Measurements from ENCODE around the gene LHPP.

The LHPP gene, protein sequence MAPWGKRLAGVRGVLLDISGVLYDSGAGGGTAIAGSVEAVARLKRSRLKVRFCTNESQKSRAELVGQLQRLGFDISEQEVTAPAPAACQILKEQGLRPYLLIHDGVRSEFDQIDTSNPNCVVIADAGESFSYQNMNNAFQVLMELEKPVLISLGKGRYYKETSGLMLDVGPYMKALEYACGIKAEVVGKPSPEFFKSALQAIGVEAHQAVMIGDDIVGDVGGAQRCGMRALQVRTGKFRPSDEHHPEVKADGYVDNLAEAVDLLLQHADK
- total RNA-seq: 1.8 to 13.4 (median 6.0) reads per million in 9 experiments

DNA sequence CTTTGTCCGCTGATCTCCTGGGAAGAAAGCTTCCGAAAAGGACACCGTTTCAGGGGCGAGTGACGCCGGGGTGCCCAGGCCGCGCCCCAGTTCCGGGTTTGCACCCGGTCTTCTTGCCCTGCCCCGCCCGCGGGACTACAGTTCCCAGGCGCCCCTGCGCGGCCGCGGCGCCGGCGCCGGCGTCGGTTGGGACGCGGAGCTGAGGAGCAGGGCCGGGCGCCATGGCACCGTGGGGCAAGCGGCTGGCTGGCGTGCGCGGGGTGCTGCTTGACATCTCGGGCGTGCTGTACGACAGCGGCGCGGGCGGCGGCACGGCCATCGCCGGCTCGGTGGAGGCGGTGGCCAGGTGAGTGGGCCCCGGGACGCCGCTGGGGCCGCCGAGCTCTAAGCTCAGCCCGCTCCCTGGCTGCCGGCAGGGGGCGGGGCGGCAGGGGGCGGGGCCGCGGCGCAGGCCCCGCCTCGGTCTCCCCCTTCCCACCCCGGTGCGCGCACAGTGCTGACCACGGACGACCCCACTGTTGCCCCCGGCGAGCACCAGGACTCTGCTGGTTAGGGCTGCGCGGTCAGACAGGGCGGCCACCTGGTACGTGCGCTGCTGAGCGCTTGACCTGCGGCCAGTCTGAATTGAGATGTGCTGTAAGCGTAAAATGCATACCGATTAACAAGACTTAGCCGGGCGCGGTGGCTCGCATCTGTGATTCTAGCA lies at the start of gene LHPP:
TSS of gene LHPP (plus strand) at position 182 of the 706 bp plus-strand sequence. CDS start at position 222, 40 bp downstream.
- Mint-ChIP-seq H3K27ac (peak within 1 kb of the TSS; percentile 88 to 90), H3K4me3 (peak within 1 kb of the TSS; percentile 73 to 78), H3K9me3 (peaks cover 0 to 3% of the 10 kb centered on the region in 2 donors), H3K36me3 (ENCODE audit: insufficient read depth) (peaks cover 7% of the 10 kb centered on the region), H3K4me1 (ENCODE audit: low read depth in 2 of 2) (peaks cover 20 to 24% of the 10 kb centered on the region in 2 donors), H3K27me3 (peaks cover 15 to 19% of the 10 kb centered on the region in 2 donors)
- DNase-seq: peak; percentile 82 to 87 (median 85)
- peak; percentile 97 for ATAC-seq (replicated peaks)

DNA sequence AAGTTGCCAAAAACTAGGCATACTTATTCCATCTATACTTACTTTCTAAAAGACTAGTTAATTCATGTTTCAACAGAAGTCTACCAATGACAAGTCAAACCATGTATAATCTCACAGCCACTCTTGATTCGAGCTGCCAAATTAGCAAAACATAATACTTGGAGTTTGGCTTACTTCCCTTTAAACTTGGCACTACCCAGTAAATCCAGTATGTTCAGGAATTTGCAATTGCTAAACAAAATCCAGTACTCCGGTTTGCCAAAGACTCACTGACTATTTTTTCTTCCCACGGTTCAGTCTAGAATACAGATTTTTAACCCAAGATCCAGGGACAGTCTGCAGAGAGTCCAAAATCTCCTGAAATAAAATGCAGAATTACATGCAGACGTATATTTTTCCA lies 47.5 kb upstream of the LHPP start:
- H3K27ac Mint-ChIP-seq: peak overlapping the region in 1 of 2 donors; percentile 13
- no peak overlapping the region for H3K4me3 Mint-ChIP-seq
- ATAC-seq (replicated peaks) (no peak), DNase-seq (no peak)
- H3K36me3 Mint-ChIP-seq (ENCODE audit: insufficient read depth): peaks cover 23% of the 10 kb centered on the region
- no peaks in the 10 kb centered on the region for H3K9me3 Mint-ChIP-seq
- peaks cover 0 to 29% of the 10 kb centered on the region in 2 donors for H3K4me1 Mint-ChIP-seq (ENCODE audit: low read depth in 2 of 2)
- no peaks in the 10 kb centered on the region for H3K27me3 Mint-ChIP-seq

DNA sequence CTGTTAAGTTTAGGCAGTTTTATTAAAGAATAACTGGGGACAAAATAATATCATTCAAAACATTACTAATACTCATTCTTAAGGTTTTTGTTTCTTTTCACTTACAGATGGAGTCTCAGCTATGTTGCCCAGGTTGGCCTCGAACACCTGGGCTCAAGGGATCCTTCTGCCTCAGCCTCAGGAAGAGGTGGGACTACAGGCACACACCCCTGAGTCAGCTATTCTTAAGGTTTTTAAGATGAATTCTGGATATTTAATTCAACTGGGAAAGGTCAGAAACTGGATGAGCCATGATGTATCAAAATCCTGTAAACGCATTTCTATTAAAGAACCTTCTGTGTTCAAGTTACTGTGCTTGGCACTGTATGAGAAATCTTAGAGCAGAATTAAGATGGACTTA lies 46.4 kb upstream of the LHPP start:
- ATAC-seq (replicated peaks): no peak
- Mint-ChIP-seq H3K4me3 (no peak overlapping the region), H3K27me3 (no peaks in the 10 kb centered on the region), H3K9me3 (no peaks in the 10 kb centered on the region), H3K4me1 (ENCODE audit: low read depth in 2 of 2) (peaks cover 3 to 33% of the 10 kb centered on the region in 2 donors), H3K36me3 (ENCODE audit: insufficient read depth) (peaks cover 23% of the 10 kb centered on the region), H3K27ac (no peak overlapping the region)
- DNase-seq: no peak

DNA sequence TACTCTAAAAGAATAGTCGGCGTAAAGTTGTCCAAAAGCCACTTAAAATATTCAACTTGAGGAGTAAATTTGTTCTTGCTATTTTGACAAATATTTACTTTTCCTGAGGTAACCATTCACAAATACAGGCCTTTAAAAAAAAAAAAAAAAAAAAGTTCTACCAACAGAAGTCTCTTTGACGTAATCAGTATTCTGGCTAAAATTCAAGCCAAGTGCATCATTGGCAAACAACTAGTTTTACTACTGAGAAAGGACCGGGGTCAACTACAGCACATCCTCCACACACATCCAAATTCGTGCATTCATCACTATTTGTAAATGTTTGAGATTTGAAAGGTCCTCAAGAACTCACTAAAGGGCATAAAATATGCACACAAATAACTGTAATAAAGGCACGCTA lies 44.9 kb upstream of the LHPP start:
- H3K9me3 Mint-ChIP-seq: no peaks in the 10 kb centered on the region
- peak overlapping the region in 1 of 2 donors; percentile 65 for H3K27ac Mint-ChIP-seq
- H3K4me3 Mint-ChIP-seq: peak overlapping the region; percentile 33 to 79
- DNase-seq (no peak), ATAC-seq (replicated peaks) (no peak)
- H3K4me1 Mint-ChIP-seq (ENCODE audit: low read depth in 2 of 2): peaks cover 3 to 33% of the 10 kb centered on the region in 2 donors
- H3K27me3 Mint-ChIP-seq: peaks cover 0 to 2% of the 10 kb centered on the region in 2 donors
- H3K36me3 Mint-ChIP-seq (ENCODE audit: insufficient read depth): peaks cover 10% of the 10 kb centered on the region

DNA sequence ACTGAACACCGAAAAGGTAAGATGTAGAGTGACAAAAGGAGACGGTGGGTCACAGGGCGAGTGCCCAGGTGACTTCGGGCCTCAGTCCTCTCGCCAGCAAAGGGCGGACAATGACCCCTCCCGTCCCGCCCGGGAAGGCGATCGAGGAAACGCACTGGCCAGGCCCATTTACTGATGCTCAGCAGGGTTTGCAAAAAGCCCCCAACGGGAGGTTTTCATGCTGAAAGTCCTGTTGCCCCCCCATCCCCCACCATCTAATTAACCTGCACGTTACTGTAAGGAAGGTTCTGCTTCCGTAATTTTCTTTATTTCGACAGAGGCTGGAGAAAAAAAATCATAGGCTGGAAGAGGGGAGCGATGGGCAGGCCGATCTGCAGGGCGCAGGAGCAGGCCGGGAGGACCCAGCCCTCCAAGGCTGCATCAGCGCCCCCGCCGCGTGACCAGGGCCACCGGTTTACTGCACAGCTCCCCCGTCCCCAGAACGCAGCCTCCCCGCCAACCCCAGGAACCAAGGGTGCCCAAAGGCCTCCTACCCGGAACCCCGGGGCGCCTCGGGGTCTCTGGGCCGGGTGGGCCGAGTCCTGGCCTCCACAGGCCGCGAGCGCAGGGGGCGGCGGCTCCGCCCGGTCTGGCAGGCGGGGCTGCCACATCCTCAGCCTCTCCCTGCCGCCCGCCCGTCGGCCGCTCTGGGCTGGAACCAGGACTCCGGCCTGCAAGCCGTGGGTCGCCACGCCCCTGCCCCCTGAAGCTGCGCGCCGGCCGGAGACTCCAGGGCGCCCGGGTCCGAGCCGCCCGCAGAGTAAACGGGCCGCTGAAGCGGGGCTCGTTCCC lies 43.5 kb upstream of the LHPP start:
- Mint-ChIP-seq H3K36me3 (ENCODE audit: insufficient read depth) (peaks cover 10% of the 10 kb centered on the region), H3K4me1 (ENCODE audit: low read depth in 2 of 2) (peaks cover 3 to 28% of the 10 kb centered on the region in 2 donors), H3K27ac (peak overlapping the region; percentile 46 to 76), H3K9me3 (no peaks in the 10 kb centered on the region), H3K4me3 (peak overlapping the region; percentile 78 to 79), H3K27me3 (peaks cover 0 to 12% of the 10 kb centered on the region in 2 donors)
- DNase-seq (peak; percentile 30 to 35 (median 33)), ATAC-seq (replicated peaks) (peak; percentile 31)

DNA sequence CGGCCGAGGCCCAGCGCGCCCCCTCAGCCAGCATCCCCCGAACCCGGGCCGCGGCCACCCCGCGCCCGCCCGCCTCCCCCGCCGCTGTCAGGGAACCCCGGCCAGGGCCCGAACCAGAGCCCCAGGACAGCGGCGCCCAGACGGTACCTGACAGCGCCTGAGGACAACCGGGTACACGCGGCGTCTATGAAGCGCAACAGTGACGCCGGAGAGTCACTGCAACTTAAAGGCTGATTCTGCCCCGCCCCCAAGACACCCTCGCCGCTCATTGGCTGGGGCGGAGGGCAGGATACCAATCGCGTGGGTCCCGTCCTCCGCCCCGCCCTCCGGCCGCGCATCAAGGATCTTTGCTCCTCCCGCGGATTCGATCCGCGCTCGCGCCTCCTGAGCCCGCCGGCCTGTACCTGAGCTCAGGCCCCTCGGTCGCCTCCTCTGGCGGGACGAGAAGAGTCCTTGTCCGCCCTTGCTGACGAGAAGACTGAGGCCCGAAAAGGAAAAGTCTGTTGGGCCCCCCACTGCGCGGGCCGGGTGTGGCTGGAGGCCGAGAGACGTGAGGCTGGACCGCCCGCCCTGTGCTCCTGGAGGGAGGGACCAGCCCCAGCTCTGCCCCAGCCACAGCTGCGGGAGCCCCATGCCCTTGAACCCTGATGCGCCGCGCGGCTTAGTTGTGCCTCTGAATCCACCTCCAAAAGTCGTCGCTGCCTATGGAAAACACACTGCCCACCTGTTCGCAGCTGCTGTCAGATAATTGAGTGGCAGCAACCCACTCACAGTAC lies 42.7 kb upstream of the LHPP start, which contains the start of gene OAT:
TSS of gene OAT (minus strand) at position 198 of the 776 bp plus-strand sequence. CDS start 6,752 bp downstream, outside the sequence.
- H3K36me3 Mint-ChIP-seq (ENCODE audit: insufficient read depth): peaks cover 10% of the 10 kb centered on the region
- H3K27me3 Mint-ChIP-seq: peaks cover under 1 to 17% of the 10 kb centered on the region in 2 donors
- ATAC-seq (replicated peaks) (peak; percentile 95), DNase-seq (peak; percentile 95 to 96 (median 95))
- H3K27ac Mint-ChIP-seq: peak within 1 kb of the TSS; percentile 46 to 76
- peak within 1 kb of the TSS; percentile 78 to 79 for H3K4me3 Mint-ChIP-seq
- no peaks in the 10 kb centered on the region for H3K9me3 Mint-ChIP-seq
- H3K4me1 Mint-ChIP-seq (ENCODE audit: low read depth in 2 of 2): peaks cover 3 to 23% of the 10 kb centered on the region in 2 donors

DNA sequence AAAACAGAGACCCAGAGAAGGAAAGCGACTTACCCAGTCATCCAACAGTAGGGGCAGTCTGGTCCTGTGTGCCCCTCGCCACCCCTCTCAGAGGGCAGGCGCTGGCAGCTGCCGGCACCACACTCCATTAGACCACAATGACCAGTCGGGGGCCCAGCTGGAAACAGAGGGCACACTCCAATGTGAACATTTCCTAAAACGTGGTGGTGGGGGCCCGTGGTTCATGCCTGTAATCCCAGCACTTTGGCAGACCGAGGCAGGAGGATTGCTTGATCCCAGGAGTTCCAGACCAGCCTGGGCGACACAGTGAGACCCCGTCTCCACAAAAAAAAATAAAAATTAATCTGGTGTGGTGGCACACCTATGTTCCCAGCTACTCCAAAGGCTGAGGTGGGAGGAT lies 42.0 kb upstream of the LHPP start:
- H3K27ac Mint-ChIP-seq: peak overlapping the region; percentile 46 to 76
- H3K4me3 Mint-ChIP-seq: peak overlapping the region; percentile 78 to 79
- no peaks in the 10 kb centered on the region for H3K9me3 Mint-ChIP-seq
- peaks cover 3 to 23% of the 10 kb centered on the region in 2 donors for H3K4me1 Mint-ChIP-seq (ENCODE audit: low read depth in 2 of 2)
- no peak for DNase-seq
- peaks cover 10% of the 10 kb centered on the region for H3K36me3 Mint-ChIP-seq (ENCODE audit: insufficient read depth)
- peaks cover 6 to 24% of the 10 kb centered on the region in 2 donors for H3K27me3 Mint-ChIP-seq
- ATAC-seq (replicated peaks): no peak

DNA sequence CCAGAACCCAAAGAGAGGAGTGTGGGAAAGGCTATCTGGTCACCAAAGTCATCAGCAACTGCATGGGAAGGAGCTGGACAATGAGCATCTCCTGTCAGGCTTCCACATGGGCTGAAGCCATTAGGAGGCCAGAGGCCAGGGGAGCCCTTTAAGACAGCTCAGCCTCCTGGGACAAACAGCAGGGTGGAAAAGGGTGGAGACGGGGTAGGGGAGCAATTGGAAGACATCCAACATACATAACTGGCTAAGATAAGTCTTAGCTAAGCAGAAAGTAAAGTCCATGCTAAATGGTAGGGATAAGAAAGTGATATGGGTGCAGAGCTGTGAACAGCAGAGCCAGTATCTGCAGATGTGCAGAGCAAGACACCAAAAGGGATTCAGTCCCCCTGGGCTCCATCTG lies 41.4 kb upstream of the LHPP start:
- H3K4me3 Mint-ChIP-seq: no peak overlapping the region
- H3K36me3 Mint-ChIP-seq (ENCODE audit: insufficient read depth): peaks cover 10% of the 10 kb centered on the region
- DNase-seq (no peak), ATAC-seq (replicated peaks) (no peak)
- no peaks in the 10 kb centered on the region for H3K9me3 Mint-ChIP-seq
- peaks cover 3 to 20% of the 10 kb centered on the region in 2 donors for H3K4me1 Mint-ChIP-seq (ENCODE audit: low read depth in 2 of 2)
- H3K27me3 Mint-ChIP-seq: peaks cover 6 to 25% of the 10 kb centered on the region in 2 donors
- no peak overlapping the region for H3K27ac Mint-ChIP-seq

DNA sequence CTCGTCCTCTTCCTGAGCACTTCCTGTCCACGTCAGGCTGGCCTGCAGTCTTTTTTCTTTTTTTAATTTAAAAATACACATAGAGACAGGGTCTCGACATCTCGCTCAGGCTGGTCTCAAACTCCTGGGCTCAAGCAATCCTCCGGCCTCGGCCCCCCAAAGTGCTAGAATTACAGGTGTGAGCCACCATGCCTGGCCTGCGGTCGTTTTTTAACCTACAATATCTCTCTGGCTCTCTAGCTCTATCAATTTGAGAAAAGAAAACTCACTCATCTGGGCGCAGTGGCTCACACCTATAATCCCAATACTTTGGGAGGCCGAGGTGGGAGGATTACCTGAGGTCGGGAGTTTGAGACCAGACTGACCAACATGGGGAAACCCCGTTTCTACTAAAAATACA lies 38.9 kb upstream of the LHPP start:
- ATAC-seq (replicated peaks): no peak
- Mint-ChIP-seq H3K27ac (no peak overlapping the region), H3K27me3 (peaks cover 6 to 43% of the 10 kb centered on the region in 2 donors), H3K4me3 (no peak overlapping the region), H3K36me3 (ENCODE audit: insufficient read depth) (peaks cover 9% of the 10 kb centered on the region), H3K9me3 (no peaks in the 10 kb centered on the region), H3K4me1 (ENCODE audit: low read depth in 2 of 2) (peaks cover 3 to 4% of the 10 kb centered on the region in 2 donors)
- DNase-seq: no peak

DNA sequence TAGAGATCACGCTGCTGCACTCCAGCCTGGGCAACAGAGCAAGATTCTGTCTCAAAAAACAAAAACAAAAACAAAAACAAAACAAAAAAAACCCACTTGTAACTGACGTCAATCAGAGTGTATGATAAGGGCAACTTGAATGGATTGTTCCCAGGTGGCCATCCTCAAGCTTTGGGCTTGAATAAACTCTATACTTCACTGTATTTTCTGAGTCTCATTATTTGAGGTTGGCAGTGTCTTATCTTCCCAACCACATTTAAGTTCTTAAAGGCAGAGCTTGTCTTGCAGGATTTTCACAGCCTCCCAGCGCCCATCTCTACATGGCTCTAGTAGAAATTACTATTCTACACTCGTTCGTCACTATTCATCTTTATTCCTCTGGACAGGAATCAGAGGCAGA lies 37.8 kb upstream of the LHPP start:
- no peak for ATAC-seq (replicated peaks)
- Mint-ChIP-seq H3K4me3 (no peak overlapping the region), H3K36me3 (ENCODE audit: insufficient read depth) (peaks cover 2% of the 10 kb centered on the region), H3K27me3 (peaks cover 16 to 43% of the 10 kb centered on the region in 2 donors), H3K4me1 (ENCODE audit: low read depth in 2 of 2) (peaks cover 3 to 4% of the 10 kb centered on the region in 2 donors), H3K27ac (no peak overlapping the region), H3K9me3 (no peaks in the 10 kb centered on the region)
- no peak for DNase-seq

DNA sequence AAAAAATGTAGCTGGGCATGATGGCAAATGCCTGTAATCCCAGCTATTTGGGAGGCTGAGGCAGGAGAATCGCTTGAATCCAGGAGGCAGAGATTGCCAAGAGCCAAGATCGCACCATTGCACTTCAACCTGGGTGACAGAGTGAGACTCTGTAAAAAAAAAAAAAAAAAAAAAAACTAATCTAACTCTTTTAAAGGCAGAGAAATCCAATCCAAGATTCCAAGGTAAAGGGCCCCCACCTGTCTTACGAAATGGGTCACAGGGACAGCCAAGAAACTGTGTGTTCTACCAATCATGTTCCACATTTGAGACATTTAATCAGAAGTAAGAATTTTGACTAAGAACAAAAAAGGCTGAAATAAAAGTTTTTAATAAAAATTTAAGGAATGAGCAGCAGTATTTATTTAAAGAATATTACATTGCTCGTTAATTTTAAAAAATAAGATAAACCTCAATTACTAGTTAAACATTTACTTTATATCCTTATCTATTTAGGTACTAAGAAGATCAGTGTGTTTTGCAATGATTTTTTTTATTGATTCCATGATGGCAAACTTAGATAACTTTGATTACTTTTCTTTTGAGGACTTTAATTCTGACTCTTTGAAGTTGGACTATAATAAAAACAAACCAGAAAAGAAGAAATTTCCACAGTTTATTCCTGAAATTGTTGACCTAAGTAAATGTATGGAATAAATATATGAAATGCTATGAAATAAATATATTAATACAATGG lies 36.2 kb upstream of the LHPP start:
- ATAC-seq (replicated peaks) (no peak), DNase-seq (no peak)
- Mint-ChIP-seq H3K4me1 (ENCODE audit: low read depth in 2 of 2) (no peaks in the 10 kb centered on the region), H3K27ac (no peak overlapping the region), H3K27me3 (peaks cover 26 to 53% of the 10 kb centered on the region in 2 donors), H3K4me3 (no peak overlapping the region), H3K9me3 (no peaks in the 10 kb centered on the region), H3K36me3 (ENCODE audit: insufficient read depth) (no peaks in the 10 kb centered on the region)

DNA sequence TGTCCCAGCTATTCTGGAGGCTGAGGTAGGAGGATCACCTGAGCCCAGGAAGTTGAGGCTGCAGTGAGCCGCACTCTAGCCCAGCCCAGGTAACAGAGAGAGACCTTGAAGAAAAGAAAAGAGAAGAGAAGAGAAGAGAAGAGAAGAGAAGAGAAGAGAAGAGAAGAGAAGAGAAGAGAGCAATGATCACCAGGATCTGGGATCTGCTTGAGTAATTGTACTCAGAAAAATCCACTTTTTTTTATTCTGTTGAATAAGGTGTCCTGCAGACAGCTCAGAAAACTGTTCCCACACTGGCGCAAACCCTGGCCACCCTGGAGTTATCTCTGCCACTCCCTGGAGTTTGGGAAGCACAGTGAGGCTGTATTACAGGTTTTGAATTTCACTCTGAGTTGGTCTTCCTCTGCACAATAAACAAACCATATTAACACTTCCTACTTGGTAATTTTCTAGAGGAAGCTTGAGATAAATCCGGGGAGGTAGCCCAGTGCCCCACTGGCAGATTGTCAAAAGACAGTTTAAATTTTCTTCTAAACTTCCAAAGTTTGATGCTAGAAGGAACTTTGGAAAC lies 33.3 kb upstream of the LHPP start:
- no peaks in the 10 kb centered on the region for H3K36me3 Mint-ChIP-seq (ENCODE audit: insufficient read depth)
- no peak overlapping the region for H3K4me3 Mint-ChIP-seq
- H3K4me1 Mint-ChIP-seq (ENCODE audit: low read depth in 2 of 2): no peaks in the 10 kb centered on the region
- no peak for DNase-seq
- no peaks in the 10 kb centered on the region for H3K9me3 Mint-ChIP-seq
- H3K27ac Mint-ChIP-seq: peak overlapping the region in 1 of 2 donors; percentile 16
- peaks cover 32 to 49% of the 10 kb centered on the region in 2 donors for H3K27me3 Mint-ChIP-seq
- no peak for ATAC-seq (replicated peaks)

All from effector memory CD8-positive, alpha-beta T cell (primary cell).